HTR-8/SVneo (cell line): ENCODE measurements around the gene PTPRD.

Experiments
- DNase-seq: peaks from one replicate; pipeline ENCODE4 v3.0.0; 2011; ENCODE audit warnings: low spot score, mixed read lengths; ENCODE audit not compliant: insufficient read length
- FAIRE-seq: peaks from 2 replicates; lab custom pipeline; 2011; peaks lifted over from hg19 to GRCh38; lab: Jason Lieb, UNC

PTPRD gene

DNA sequence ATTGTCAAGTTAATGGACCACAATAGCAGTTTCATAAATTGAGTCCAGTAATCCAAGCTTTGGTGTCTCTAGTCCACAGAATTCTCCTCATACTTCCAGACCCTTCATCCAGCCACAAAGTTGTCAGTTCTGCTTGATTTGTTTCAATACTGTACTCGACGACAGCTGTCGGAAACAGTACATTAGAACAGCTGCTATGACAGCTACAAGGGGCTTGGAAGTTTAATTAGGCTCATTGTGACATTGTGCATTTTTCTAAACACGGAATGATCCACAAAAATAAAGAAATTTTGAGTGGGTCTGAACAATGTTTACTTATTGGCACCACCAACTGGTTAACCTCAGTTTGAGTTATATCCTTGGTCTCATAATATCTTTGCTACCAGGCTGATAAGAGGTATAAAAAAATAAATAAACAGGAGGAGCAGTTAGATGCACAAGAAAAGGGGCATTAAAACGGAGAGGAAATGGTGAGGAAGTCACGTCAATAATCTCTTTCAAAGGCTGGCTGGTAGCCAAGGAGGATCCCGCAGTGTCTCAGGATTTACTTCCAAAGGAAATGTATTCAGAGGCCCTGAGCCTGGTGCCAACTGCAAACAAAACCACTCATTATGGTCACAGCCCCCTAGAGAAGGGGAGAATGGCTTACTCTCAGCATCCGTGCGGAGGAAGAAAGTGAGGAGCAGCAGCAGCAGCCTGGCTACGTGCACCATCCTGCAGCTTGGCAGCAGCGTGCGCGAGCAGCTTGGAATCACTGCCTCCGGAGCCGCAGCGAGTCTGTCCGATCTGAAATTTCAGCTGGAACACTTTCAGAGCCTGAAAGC is 1879.5 kb downstream of the PTPRD start:
- FAIRE-seq (no peak), DNase-seq (no peak)

- FAIRE-seq (no peak), DNase-seq (no peak)
Measured at GRCh38 chr9:8732367-8733075, 1880.3 kb downstream of the PTPRD start.

GRCh38 chr9:8730618-8731017 is 1882.2 kb downstream of the PTPRD start:
- DNase-seq (no peak), FAIRE-seq (no peak)

DNA sequence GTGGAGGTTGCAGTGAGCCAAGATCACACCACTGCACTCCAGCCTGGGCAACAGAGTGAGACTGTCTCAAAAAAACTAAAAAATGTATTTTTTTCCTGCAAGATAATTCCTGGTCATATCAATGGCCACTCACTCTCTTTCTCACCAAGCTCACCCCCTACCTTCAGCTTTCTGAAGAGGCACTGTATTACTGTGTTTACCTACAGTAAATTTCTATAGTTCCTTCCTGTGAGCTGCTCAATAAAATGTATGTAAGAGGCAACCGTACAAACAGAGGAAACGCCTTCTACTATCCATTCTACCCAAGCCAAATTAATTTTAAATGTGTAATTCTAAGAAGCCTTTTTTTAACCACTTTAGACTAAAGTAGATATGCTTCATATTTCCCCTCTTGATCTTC is 1883.9 kb downstream of the PTPRD start:
- FAIRE-seq (no peak), DNase-seq (no peak)

DNA sequence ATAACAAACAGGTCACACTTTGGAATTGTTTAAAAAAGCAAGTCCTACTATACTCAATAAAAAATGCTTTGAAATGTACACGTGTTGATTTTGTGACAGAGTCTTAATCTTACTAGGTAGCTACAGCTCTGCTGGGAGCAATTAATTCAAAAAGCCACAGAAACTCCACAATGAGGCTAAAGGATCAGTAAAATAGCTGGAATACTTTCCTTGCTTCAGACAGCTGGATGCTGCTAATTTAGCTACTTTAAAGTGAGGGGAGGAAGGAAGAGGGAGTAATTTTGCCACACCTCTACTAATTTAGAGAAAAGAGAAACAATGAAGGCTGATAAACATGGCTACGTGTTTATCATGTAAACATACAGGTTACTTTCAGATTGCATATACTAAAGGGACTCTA is 1885.6 kb downstream of the PTPRD start:
- no peak for DNase-seq
- FAIRE-seq, result no peak

DNA sequence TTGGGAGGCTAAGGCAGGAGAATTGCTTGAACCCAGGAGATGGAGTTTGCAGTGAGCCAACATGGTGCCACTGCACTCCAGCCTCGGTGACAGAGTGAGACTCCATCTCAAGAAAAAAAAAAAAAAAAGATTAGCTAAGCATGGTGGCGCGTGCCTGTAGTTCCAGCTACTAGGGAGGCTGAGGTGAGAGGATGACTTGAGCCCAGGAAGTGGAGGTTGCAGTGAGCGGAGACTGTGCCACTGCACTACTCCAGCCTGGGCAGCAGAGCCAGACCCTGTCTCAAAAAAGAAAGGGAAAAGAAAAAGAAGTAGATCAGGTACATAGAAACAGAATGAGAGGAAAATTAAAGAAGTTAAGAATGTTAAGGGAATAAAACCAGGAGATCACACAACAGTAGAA is 1886.1 kb downstream of the PTPRD start:
- no peak for DNase-seq

DNA sequence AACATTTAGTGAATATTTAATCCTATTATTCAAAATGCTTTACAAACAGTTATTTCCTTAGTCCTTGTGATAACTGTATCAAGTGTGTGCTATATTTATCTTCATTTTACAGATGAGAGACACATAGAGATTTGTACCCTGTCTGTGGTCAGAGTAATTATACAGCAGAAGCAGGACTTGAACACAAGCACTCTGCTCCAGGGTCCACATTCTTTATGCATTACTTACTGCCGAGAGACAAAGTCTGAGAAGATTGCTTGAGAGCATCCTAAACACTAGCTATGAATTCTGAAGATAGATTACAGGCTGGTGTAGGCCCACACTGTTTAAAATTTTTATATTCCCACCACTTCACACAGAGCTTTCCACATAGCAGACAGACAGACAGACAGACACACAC is 1887.2 kb downstream of the PTPRD start:
- FAIRE-seq, result no peak

More for the DNA sequence above, 1886.1 kb downstream of the PTPRD start:
- no peak for FAIRE-seq

GRCh38 chr9:8724284-8725018 is 1888.4 kb downstream of the PTPRD start:
- no peak for DNase-seq
- FAIRE-seq, result no peak

More for the DNA sequence above, 1887.2 kb downstream of the PTPRD start:
- no peak for DNase-seq

- DNase-seq (no peak), FAIRE-seq (no peak)
Measured at GRCh38 chr9:8723195-8723594, 1889.6 kb downstream of the PTPRD start.

DNA sequence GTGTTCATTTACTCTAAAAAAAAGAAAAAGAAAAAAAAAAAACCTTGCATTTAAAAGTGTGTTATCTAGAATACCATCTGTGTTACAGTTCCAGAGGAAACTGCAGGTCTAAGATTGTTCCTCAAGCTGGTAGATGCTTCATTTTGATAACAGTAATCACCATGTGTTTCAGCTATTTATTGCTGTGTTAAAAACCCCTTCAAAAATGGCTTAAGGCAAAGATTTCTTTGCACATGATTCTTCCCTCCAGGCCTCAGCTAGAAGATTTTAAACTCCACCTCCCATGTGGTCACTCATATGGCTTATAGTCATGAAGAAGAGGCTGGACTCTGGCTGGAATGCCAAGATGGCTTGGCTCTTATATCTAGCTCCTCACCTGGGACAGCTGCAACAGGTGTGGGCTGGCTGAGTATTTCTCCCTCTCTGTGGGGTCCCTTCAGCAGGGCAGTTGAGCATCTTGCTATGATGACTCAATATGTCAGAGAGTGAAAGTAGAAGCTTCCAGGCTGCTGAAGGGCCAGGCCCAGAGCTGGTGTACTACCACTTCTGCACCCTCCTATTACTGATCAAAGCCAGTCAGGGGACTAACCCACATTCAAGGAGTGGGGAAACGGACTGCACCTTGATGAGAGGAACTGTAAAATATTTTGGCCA is 1892.8 kb downstream of the PTPRD start:
- no peak for FAIRE-seq
- DNase-seq, result no peak

DNA sequence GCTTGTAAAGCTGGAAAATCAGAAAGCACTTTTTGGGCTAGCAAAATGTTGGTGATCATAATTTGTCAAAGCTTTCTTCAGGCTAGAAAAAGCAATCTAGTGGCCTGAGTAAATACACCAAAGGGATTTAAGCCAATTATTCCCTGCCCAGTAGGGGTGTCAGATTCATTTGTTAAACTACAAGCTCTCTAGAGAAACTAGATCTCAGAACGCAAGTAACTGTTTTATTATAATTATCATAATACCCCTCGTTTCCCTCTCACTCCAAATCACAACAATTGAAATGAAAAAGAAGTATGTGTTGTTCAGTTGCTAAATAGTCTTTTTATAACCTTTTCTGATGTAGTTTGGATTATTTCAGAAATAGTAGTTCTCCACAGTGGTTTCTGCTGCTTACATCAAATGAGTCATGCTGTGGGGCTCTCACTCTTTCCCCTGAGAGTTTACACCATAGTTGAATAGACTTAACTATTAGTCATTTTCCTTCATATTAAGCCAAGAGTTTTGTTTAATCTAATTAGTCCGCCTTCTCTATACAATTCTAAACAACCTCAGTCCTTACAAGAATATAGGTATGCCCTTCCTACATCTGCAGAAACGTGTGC is 1894.6 kb downstream of the PTPRD start:
- no peak for DNase-seq

GRCh38 chr9:8717146-8717545 is 1895.7 kb downstream of the PTPRD start:
- FAIRE-seq (no peak), DNase-seq (no peak)

More for the DNA sequence above, 1894.6 kb downstream of the PTPRD start:
- FAIRE-seq, result no peak

- FAIRE-seq, result no peak
Measured at GRCh38 chr9:8715788-8716187, 1897.0 kb downstream of the PTPRD start.

DNA sequence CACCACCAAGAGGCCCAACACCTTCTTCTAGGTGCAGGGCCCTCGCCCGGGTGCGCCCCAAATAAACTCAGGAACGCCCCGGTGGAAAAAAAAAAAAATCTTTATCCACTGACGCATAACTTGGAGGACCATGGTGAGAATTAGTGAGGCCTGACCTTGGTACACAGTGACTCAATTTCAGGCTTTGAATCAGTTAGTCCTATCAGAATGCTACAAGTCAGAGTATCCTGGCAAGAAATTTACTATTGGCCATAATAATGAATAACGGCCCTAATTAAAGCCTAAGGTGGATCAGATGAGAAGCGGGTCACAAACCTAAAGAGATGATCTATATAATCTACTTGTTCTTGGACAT is 1899.0 kb downstream of the PTPRD start:
- FAIRE-seq, result no peak
- DNase-seq, result no peak

More at GRCh38 chr9:8715788-8716187, 1897.0 kb downstream of the PTPRD start:
- no peak for DNase-seq

GRCh38 chr9:8713149-8713810 is 1899.5 kb downstream of the PTPRD start:
- FAIRE-seq, result no peak
- no peak for DNase-seq

- DNase-seq (no peak), FAIRE-seq (no peak)
Measured at GRCh38 chr9:8709731-8710130, 1903.1 kb downstream of the PTPRD start.

GRCh38 chr9:8708728-8709127 is 1904.1 kb downstream of the PTPRD start:
- no peak for DNase-seq

DNA sequence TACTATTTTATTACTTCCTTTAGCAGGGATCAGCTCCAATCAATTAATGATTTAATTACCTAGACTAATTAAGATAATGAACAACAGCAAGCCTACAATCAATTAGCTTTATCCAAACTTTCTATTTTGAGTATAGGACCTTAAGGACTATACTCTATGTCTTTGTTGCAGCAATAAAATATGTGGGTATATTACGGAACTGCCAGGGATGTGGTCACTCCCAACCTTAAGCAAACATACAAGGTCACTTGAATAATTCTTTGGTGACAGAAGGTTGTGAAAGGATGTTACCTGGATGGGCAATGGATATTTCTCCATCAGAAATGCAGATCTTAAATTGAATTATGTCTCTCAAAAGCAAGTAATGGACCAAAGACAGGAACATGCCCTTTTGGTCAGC is 1905.8 kb downstream of the PTPRD start:
- FAIRE-seq, result no peak
- DNase-seq, result no peak

More at GRCh38 chr9:8708728-8709127, 1904.1 kb downstream of the PTPRD start:
- FAIRE-seq, result no peak

DNA sequence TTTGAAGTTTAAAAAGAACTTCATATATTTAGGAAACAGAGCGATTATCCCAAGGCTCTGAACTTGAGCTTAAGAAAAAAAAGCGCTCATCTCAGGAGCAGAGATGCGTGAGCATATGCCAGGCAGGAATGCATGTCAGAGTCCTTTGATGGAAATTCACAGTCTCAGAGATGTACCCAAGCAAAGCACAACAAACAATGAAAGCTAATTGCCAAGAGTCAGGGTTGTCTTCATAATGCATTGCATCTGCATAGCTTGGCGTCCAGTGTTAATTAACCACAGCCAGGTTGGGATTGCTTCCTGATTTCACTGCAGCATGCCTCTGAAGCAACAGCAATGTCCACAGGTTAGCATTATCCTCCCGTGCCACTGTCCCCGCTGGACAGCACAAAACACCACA is 1906.3 kb downstream of the PTPRD start:
- FAIRE-seq (no peak), DNase-seq (no peak)
